ENCODE measurements around the gene VMO1.

- TF ChIP-seq CTCF (optimal IDR thresholded peaks at IDR 0.05 in 1 of 3, IDR thresholded peaks at IDR 0.05 in 1 of 3, conservative IDR thresholded peaks at IDR 0.05 in 1 of 3; ENCODE audit: extremely low read depth in 1 of 3, insufficient read depth in 2 of 3, low read length in 3 of 3) = peak in 1 of 3 experiments; percentile 11
- no peak for TF ChIP-seq EZH2 (IDR thresholded peaks at IDR 0.05; ENCODE audit: low read length)
Measured at GRCh38 chr17:4788159-4788806, 2.1 kb upstream of the VMO1 start.

Data from keratinocyte (primary cell).